OCI-LY3 (cell line): Measurements from ENCODE around the gene ARSK.

Experiments
- H2AFZ ChIP-seq: fragments of 200-600, 300-600 bp; shearing (Covaris generic); 2 replicates; pipeline ENCODE4 v1.6.0; 2014; ENCODE audit warnings: antibody characterized with exemption, low read depth, low read length
- H3K27ac ChIP-seq: fragments of 200-600, 300-600 bp; sonication (generic); 2 replicates; pipeline ENCODE4 v1.5.1; 2014; ENCODE audit warnings: mild to moderate bottlenecking, low read length, moderate library complexity, mixed read lengths
- H3K27me3 ChIP-seq: fragments of 200-600, 300-600 bp; sonication (generic); 2 replicates; pipeline ENCODE4 v1.6.1; 2014; ENCODE audit warnings: low read depth, low read length, mixed read lengths
- H3K36me3 ChIP-seq: fragments of 200-600, 300-600 bp; sonication (generic); replicated peaks from 2 replicates; pipeline ENCODE3; 2014; ENCODE audit warnings: low read depth, low read length, mixed read lengths
- H3K4me1 ChIP-seq: fragments of 300-600, 200-600 bp; sonication (generic); 2 replicates; pipeline ENCODE4 v1.6.1; 2014; ENCODE audit warnings: low read length, mixed read lengths
- H3K4me2 ChIP-seq: fragments of 200-600, 300-600 bp; sonication (generic); 2 replicates; pipeline ENCODE4 v1.6.1; 2014; ENCODE audit warnings: low read length, mixed read lengths
- H3K4me3 ChIP-seq: fragments of 300-600, 200-600 bp; sonication (generic); 2 replicates; pipeline ENCODE4 v1.5.1; 2014; ENCODE audit warnings: antibody characterized with exemption, mild to moderate bottlenecking, low read length, moderate library complexity
- H3K79me2 ChIP-seq: fragments of 300-600, 200-600 bp; shearing (Covaris generic); 2 replicates; pipeline ENCODE4 v1.6.1; 2014; ENCODE audit warnings: mild to moderate bottlenecking, low read length, mixed read lengths
- H3K9ac ChIP-seq: fragments of 300-600, 200-600 bp; shearing (Covaris generic); 2 replicates; pipeline ENCODE4 v1.6.0; 2014; ENCODE audit warnings: mild to moderate bottlenecking, low read length, moderate library complexity
- H3K9me3 ChIP-seq: fragments of 200-600, 300-600 bp; shearing (Covaris generic); 2 replicates; pipeline ENCODE4 v1.6.1; 2014; ENCODE audit warnings: low read length, mixed read lengths; ENCODE audit not compliant: insufficient read depth
- H4K20me1 ChIP-seq: fragments of 200-600, 300-600 bp; sonication (generic); 2 replicates; pipeline ENCODE4 v1.6.1; 2016; ENCODE audit warnings: low read length, mixed read lengths; ENCODE audit not compliant: insufficient read depth
- EZH2phosphoT487 ChIP-seq: fragments of 200-600 bp; shearing (Covaris generic); IDR thresholded peaks from 2 replicates; pipeline ENCODE4 v1.6.1; 2018; ENCODE audit warnings: antibody characterized with exemption, mixed run types, low read depth
- TF ChIP-seq, protein P1 (sequence below): fragments of 200-600, 300-600 bp; sonication (generic); IDR thresholded peaks from 2 replicates; pipeline ENCODE4 v1.5.1; 2014; ENCODE audit warnings: antibody characterized with exemption, low read length, low read depth

The ARSK gene

DNA sequence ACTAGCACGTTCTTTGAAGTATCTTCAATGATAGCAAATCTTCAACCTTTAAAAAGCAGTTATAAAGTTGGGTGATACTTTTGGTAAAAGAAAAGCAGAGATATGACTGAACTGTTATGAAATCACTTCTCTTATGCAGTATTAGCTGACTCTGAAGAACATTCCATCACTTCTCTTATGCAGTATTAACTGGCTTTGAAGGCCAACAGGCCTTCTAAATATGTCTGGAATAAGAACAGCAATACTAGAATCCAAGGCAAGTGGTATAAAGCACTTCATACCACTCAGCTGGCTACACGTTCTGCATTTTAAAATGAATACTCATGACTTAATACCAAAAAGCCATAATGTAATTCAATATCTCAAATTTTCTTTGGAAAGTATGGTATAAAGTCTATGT lies 17.4 kb upstream of the ARSK start:
- Histone ChIP-seq H3K4me1 (no peaks in the 10 kb centered on the region), H3K4me2 (no peak overlapping the region), H3K9me3 (no peaks in the 10 kb centered on the region), H3K27me3 (no peaks in the 10 kb centered on the region), H2AFZ (no peak overlapping the region), H3K9ac (no peak overlapping the region), H3K27ac (no peak overlapping the region), H4K20me1 (no peaks in the 10 kb centered on the region), H3K4me3 (no peak overlapping the region), H3K79me2 (no peaks in the 10 kb centered on the region), H3K36me3 (peaks cover 14% of the 10 kb centered on the region)
- TF ChIP-seq, protein P1, sequence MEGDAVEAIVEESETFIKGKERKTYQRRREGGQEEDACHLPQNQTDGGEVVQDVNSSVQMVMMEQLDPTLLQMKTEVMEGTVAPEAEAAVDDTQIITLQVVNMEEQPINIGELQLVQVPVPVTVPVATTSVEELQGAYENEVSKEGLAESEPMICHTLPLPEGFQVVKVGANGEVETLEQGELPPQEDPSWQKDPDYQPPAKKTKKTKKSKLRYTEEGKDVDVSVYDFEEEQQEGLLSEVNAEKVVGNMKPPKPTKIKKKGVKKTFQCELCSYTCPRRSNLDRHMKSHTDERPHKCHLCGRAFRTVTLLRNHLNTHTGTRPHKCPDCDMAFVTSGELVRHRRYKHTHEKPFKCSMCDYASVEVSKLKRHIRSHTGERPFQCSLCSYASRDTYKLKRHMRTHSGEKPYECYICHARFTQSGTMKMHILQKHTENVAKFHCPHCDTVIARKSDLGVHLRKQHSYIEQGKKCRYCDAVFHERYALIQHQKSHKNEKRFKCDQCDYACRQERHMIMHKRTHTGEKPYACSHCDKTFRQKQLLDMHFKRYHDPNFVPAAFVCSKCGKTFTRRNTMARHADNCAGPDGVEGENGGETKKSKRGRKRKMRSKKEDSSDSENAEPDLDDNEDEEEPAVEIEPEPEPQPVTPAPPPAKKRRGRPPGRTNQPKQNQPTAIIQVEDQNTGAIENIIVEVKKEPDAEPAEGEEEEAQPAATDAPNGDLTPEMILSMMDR: no peak
- TF ChIP-seq EZH2phosphoT487: no peak

DNA sequence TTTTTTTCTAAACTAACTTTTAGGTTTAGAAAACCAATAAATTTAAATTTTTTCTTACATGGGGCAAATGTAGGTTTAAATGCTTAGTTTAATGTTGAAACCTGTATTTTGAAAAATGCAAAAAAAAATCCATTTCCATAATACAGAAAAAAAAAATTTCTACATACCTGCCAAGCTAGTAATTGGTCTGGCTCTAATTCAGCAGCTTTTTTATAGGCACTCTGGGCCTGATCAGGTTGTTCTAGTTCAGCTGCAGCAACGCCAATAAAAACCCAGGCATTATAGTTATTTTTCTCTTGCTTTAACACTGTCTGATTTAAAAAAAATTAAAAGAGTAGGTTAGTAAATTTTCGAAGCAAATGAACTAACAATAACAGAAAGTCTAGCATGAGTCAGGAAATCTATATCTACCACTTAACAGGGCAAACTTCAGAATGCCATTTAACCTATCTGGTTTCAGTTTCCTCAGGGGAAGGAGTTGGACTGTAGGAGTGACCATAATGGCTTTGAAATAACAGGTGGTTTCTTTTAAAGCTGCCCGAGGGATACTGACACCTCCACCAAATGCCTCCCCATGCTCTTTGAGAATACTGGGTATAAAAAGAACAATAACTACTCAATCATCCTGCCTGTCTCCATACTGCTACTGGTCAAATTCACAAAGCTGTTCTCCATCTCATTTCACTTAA lies 11.7 kb upstream of the ARSK start:
- no peaks in the 10 kb centered on the region for H3K4me1 ChIP-seq
- peaks cover 13% of the 10 kb centered on the region for H3K36me3 ChIP-seq
- H3K79me2 ChIP-seq: no peaks in the 10 kb centered on the region
- H3K27me3 ChIP-seq: no peaks in the 10 kb centered on the region
- no peak overlapping the region for H2AFZ ChIP-seq
- H4K20me1 ChIP-seq: no peaks in the 10 kb centered on the region
- H3K4me3 ChIP-seq: no peak overlapping the region
- TF ChIP-seq EZH2phosphoT487: no peak
- TF ChIP-seq, protein P1: no peak
- H3K4me2 ChIP-seq: no peak overlapping the region
- H3K9me3 ChIP-seq: no peaks in the 10 kb centered on the region
- H3K9ac ChIP-seq: no peak overlapping the region
- H3K27ac ChIP-seq: no peak overlapping the region

DNA sequence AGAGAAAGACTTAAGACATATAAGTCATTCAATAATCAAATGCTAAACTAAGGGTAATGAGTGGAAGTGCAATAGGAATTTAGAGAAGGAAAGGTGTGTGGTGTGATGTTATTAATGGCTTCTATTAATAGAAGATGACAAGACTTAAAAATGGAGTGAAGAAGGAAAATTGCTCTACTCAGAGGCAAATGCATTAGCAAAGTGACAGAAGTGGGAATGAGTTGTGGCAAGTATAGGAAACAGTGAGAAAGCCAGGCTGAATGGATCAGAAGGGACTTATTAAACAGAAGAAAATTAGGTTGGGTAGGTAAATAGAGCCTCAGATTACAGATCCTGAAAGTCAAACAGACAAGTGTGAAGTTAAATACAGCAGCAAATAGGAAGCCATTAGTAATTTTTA lies 5.9 kb upstream of the ARSK start:
- Histone ChIP-seq H3K4me2 (no peak overlapping the region), H3K9me3 (no peaks in the 10 kb centered on the region), H3K79me2 (peaks cover 12% of the 10 kb centered on the region), H4K20me1 (no peaks in the 10 kb centered on the region), H3K27ac (no peak overlapping the region), H3K27me3 (no peaks in the 10 kb centered on the region), H3K36me3 (peaks cover 16% of the 10 kb centered on the region), H3K4me1 (peaks cover 5% of the 10 kb centered on the region; the same call in 1 of the 2 replicates), H3K4me3 (no peak overlapping the region), H3K9ac (no peak overlapping the region), H2AFZ (no peak overlapping the region)
- TF ChIP-seq, protein P1: no peak
- TF ChIP-seq EZH2phosphoT487: no peak

DNA sequence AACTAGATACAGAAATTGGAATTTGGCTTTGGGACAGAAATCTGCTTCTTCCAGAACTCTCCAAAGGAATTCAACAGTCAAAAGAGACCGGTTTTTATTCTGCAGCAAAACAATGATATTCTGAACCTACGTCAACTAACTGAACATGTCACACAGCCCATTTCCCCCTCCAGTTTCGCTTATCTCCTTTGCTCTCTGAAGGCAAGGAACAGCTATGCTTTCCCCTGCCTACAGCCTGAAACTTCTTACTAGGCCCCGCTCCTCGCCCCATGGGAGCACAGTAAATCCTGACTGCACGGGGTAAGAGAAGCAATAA lies 612 bp upstream of the ARSK start:
- H3K27ac ChIP-seq: peak overlapping the region; percentile 82
- H3K79me2 ChIP-seq: peaks cover 31% of the 10 kb centered on the region
- TF ChIP-seq EZH2phosphoT487: no peak
- TF ChIP-seq, protein P1: no peak

More for the DNA sequence above, 612 bp upstream of the ARSK start:
- no peaks in the 10 kb centered on the region for H3K9me3 ChIP-seq
- no peaks in the 10 kb centered on the region for H4K20me1 ChIP-seq
- peaks cover 12% of the 10 kb centered on the region for H3K4me1 ChIP-seq
- H3K4me3 ChIP-seq: peak overlapping the region; percentile 93
- no peaks in the 10 kb centered on the region for H3K27me3 ChIP-seq
- peak overlapping the region; percentile 75 for H3K9ac ChIP-seq
- peak overlapping the region; percentile 99 for H2AFZ ChIP-seq
- H3K36me3 ChIP-seq: peaks cover 6% of the 10 kb centered on the region
- H3K4me2 ChIP-seq: peak overlapping the region; percentile 82
